ENCODE measurements around the gene DSTYK. TPM values are rescaled to one million over a fixed set of nuclear protein-coding genes. Genes with fewer than 3 reads are reported as not detected.
"Not testable (repeated sequence)": the region's sequence is repeated elsewhere in the genome, so short reads cannot be mapped to it uniquely, and the experiment has no call there.

Gene DSTYK
- polyA plus RNA-seq, 1 experiment = 16.7 TPM

- CTCF ChIA-PET = interaction anchor here (1.2 to 1.4 kb wide), 3 partner anchors 45 to 379 kb away, joined by 3 to 7 read pairs (median 3); no protein-coding TSS in a partner anchor
- POLR2A ChIA-PET = interaction anchor here (0.7 kb wide), 1 partner anchor 32 kb away, joined by 4 read pairs; no protein-coding TSS in a partner anchor
- TF ChIP-seq, protein P1, sequence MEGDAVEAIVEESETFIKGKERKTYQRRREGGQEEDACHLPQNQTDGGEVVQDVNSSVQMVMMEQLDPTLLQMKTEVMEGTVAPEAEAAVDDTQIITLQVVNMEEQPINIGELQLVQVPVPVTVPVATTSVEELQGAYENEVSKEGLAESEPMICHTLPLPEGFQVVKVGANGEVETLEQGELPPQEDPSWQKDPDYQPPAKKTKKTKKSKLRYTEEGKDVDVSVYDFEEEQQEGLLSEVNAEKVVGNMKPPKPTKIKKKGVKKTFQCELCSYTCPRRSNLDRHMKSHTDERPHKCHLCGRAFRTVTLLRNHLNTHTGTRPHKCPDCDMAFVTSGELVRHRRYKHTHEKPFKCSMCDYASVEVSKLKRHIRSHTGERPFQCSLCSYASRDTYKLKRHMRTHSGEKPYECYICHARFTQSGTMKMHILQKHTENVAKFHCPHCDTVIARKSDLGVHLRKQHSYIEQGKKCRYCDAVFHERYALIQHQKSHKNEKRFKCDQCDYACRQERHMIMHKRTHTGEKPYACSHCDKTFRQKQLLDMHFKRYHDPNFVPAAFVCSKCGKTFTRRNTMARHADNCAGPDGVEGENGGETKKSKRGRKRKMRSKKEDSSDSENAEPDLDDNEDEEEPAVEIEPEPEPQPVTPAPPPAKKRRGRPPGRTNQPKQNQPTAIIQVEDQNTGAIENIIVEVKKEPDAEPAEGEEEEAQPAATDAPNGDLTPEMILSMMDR (IDR thresholded peaks at IDR 0.05; ENCODE audit: low read depth, low read length) = no peak
- no peaks in the 10 kb centered on the region for H3K27me3 ChIP-seq (ENCODE audit: control insufficient read depth, insufficient read depth, low read length)
- H3K27ac ChIP-seq (ENCODE audit: low read depth, low read length) = no peak overlapping the region
- H3K9me3 ChIP-seq (ENCODE audit: control insufficient read depth, insufficient read depth, low read length) = no peaks in the 10 kb centered on the region
- DNase-seq (ENCODE audit: low read depth, low spot score) = no peak
- H3K4me3 ChIP-seq (ENCODE audit: low read depth, low read length) = no peak overlapping the region
Observed at GRCh38 chr1:205186191-205186590, 25.3 kb downstream of the DSTYK start.

- ChIA-PET POLR2A (interaction anchor here (0.5 to 0.9 kb wide), 2 partner anchors 9 to 13 kb away, joined by 3 read pairs; no protein-coding TSS in a partner anchor), CTCF (interaction anchor here (0.5 to 1.5 kb wide), 3 partner anchors 42 to 73 kb away, joined by 4 read pairs; no protein-coding TSS in a partner anchor)
- Histone ChIP-seq H3K9me3 (ENCODE audit: control insufficient read depth, insufficient read depth, low read length) (no peaks in the 10 kb centered on the region), H3K4me3 (ENCODE audit: low read depth, low read length) (no peak overlapping the region), H3K27ac (ENCODE audit: low read depth, low read length) (peak overlapping the region; percentile 31), H3K27me3 (ENCODE audit: control insufficient read depth, insufficient read depth, low read length) (no peaks in the 10 kb centered on the region)
- TF ChIP-seq, protein P1 (IDR thresholded peaks at IDR 0.05; ENCODE audit: low read depth, low read length) = no peak
- peak; percentile 20 for DNase-seq (ENCODE audit: low read depth, low spot score)
Observed at GRCh38 chr1:205183676-205184335, 27.7 kb downstream of the DSTYK start.

DNA sequence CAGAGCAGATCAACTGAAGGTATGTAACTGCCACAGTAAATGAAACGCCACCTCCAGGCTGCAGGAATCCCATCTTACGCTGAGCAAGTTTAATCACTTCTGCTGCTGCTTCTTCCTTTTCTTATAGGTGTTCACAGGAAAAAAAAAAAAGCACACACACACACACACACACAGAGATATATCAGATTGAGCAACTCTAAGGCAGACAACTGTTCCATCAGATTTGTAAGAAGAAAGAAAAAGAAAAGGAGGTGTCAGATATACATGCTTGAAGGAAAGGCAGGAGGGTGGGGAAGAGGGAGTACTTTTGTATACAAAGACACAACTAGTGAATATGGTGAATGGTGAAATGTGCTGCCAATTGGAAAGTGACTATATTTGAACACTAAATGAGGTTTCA, 28.6 kb downstream of the DSTYK start:
- Histone ChIP-seq H3K9me3 (ENCODE audit: control insufficient read depth, insufficient read depth, low read length) (no peaks in the 10 kb centered on the region), H3K4me3 (ENCODE audit: low read depth, low read length) (no peak overlapping the region), H3K27ac (ENCODE audit: low read depth, low read length) (no peak overlapping the region), H3K27me3 (ENCODE audit: control insufficient read depth, insufficient read depth, low read length) (no peaks in the 10 kb centered on the region)
- TF ChIP-seq, protein P1 (IDR thresholded peaks at IDR 0.05; ENCODE audit: low read depth, low read length) = no peak
- POLR2A ChIA-PET = no interaction called here
- no peak for DNase-seq (ENCODE audit: low read depth, low spot score)
- CTCF ChIA-PET = interaction anchor here (0.6 to 1.5 kb wide), 2 partner anchors 12 to 42 kb away, joined by 3 to 4 read pairs; no protein-coding TSS in a partner anchor

DNA sequence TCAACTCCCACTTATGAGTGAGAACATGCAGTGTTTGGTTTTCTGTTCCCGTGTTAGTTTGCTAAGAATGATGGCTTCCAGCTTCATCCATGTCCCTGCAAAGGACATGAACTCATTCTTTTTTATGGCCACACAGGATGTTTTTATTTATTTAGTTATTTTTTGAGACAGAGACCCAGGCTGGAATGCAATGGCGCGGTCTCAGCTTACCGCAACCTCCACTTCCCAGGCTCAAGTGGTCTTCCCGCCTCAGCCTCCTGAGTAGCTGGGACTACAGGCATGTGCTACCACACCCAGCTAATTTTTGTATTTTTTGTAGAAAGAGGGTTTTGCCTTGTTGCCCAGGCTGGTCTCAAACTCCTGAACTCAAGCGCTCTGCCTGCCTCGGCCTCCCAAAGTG, 31.2 kb downstream of the DSTYK start:
- H3K9me3 ChIP-seq (ENCODE audit: control insufficient read depth, insufficient read depth, low read length); POLR2A ChIA-PET; DNase-seq (ENCODE audit: low read depth, low spot score); H3K4me3 ChIP-seq (ENCODE audit: low read depth, low read length); H3K27ac ChIP-seq (ENCODE audit: low read depth, low read length); H3K27me3 ChIP-seq (ENCODE audit: control insufficient read depth, insufficient read depth, low read length): not testable (repeated sequence)
- CTCF ChIA-PET = interaction anchor here (3.5 kb wide), 1 partner anchor 39 kb away, joined by 11 read pairs; no protein-coding TSS in a partner anchor

- no peaks in the 10 kb centered on the region for H3K27me3 ChIP-seq (ENCODE audit: control insufficient read depth, insufficient read depth, low read length)
- H3K27ac ChIP-seq (ENCODE audit: low read depth, low read length) = no peak overlapping the region
- no peak overlapping the region for H3K4me3 ChIP-seq (ENCODE audit: low read depth, low read length)
- CTCF ChIA-PET = interaction anchor here (3.5 kb wide), 1 partner anchor 38 kb away, joined by 11 read pairs; no protein-coding TSS in a partner anchor
- no peak for DNase-seq (ENCODE audit: low read depth, low spot score)
- POLR2A ChIA-PET = no interaction called here
- TF ChIP-seq, protein P1 (IDR thresholded peaks at IDR 0.05; ENCODE audit: low read depth, low read length) = no peak
- no peaks in the 10 kb centered on the region for H3K9me3 ChIP-seq (ENCODE audit: control insufficient read depth, insufficient read depth, low read length)
Observed at GRCh38 chr1:205179842-205180241, 31.7 kb downstream of the DSTYK start.

Data from AG04450 (cell line).